GM12873 (cell line): Measurements from ENCODE around the gene PSMB10.
A peak's percentile ranks its signal among the peaks of the same experiment; 100 is the strongest.

Experiments
- TF ChIP-seq, protein P1 (sequence below): IDR thresholded peaks from 2 replicates; pipeline ENCODE4 v1.5.1; 2012; ENCODE audit warnings: low read depth, mild to moderate bottlenecking, moderate library complexity, low read length, control low read depth; ENCODE audit not compliant: insufficient read depth; ENCODE audit errors: missing control alignments

PSMB10 gene

DNA sequence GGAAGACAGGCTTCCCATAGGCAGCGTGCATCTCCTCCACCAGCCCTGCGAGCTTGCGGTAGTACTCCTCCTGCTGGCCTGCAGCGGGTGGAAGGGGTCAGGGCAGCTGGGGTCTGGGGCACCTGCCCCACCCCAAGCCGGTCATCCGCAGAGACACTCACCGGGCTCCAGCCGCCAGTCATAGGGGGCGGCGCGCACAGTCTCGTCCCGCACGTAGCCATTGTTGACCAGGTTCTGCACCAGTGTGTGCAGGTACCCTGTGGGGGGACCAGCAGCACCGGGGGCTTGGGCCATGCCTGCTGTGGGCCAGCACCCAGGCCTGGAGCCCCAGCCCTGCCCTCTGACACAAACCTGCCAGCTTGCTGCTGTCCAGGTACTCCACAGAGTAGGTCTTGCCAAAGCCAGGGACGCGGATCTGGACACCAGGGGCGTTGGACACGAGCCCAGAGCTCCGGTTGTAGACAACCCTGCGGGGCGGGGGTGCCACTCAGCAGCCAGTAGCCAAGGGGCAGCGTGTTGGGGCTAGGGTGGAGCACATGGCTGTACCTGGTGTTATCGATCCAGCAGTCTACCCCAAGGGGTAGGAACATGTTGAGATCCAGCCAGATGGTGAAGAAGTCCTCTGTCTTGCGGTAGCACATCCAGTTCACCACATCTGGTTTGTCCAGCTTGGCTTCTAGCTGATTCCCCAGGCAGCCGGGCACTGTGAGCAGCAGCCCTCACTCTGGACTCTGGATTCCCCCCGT is 6.0 kb upstream of the PSMB10 start:
- TF ChIP-seq, protein P1, sequence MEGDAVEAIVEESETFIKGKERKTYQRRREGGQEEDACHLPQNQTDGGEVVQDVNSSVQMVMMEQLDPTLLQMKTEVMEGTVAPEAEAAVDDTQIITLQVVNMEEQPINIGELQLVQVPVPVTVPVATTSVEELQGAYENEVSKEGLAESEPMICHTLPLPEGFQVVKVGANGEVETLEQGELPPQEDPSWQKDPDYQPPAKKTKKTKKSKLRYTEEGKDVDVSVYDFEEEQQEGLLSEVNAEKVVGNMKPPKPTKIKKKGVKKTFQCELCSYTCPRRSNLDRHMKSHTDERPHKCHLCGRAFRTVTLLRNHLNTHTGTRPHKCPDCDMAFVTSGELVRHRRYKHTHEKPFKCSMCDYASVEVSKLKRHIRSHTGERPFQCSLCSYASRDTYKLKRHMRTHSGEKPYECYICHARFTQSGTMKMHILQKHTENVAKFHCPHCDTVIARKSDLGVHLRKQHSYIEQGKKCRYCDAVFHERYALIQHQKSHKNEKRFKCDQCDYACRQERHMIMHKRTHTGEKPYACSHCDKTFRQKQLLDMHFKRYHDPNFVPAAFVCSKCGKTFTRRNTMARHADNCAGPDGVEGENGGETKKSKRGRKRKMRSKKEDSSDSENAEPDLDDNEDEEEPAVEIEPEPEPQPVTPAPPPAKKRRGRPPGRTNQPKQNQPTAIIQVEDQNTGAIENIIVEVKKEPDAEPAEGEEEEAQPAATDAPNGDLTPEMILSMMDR: no peak

DNA sequence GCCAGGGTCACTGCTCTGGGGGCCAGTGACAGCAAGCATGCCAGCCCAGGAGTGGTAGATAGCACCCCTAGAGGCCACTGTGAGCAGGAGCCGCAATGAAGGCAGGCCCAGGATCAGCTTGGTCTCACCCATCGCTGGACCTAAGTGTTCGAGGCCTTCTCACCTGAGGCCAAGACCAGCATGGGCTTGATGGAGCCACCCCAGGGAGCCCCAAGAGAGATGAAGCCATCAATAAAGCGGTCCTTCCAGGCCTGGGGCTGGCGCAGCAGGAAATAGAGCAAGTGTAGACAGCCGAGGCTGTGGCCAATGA is 5.5 kb upstream of the PSMB10 start:
- TF ChIP-seq, protein P1: peak; percentile 90

DNA sequence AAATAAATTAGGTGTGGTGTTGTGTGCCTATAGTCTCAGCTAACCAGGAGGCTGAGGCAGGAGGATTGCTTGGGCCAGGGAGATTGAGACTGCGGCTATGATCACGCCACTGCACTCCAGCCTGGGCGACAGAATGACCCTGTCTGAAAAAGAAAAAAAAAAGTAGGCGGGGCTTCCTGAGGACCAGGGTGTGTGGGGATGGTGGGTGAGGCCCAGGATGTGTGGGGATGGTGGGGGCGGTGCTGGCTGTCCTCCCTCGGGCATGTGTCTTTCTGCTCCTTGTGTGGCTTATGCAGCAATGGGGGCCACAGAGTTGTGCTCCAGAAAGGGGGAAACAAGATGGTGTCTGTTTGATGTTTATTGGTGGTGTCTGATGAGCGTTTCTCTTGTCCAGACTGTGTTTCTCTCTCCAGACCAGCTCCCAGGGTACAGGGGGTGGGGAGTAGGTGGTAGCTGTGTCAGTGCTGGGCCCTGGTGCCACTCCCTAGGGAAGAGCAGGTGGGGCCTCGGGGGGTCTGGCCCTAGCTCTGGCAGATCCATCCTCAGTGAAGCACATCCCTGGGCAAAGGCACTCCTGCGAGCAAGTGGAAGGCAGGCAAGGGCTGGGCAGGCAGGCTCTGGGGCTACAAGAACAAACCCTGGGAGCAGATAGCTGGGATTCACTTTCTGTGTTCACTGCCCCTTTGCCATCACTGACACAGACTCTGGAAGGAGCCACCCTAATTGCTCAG is 5.0 kb upstream of the PSMB10 start:
- TF ChIP-seq, protein P1: no peak

DNA sequence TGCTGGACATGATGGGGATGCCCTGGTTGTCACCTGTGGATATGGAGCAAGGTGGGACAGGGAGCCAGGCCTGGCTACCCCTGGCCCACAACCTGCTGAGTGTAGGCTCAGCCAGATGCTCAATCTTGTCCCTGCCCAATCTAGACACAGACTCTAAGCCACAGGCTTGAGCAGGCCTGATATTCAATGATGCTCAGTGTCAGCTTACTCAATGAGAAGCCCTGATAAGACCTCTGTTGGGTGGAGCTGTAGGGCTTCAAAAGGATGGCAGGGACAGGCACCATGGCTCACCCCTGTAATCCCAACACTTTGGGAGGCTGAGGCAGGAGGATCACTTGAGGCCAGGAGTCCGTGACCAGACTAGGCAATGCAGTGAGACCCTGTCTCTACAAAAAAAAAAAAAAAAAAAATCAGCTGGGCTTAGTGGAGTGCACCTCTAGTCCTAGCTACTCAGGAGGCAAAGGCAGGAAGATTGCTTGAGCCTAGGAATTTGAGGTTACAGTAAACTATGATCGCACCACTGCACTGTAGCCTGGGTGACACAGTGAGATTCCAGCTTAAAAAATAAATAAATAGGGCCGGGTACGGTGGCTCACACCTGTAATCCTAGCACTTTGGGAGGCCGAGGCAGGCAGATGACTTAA is 3.9 kb upstream of the PSMB10 start:
- TF ChIP-seq, protein P1: no peak

DNA sequence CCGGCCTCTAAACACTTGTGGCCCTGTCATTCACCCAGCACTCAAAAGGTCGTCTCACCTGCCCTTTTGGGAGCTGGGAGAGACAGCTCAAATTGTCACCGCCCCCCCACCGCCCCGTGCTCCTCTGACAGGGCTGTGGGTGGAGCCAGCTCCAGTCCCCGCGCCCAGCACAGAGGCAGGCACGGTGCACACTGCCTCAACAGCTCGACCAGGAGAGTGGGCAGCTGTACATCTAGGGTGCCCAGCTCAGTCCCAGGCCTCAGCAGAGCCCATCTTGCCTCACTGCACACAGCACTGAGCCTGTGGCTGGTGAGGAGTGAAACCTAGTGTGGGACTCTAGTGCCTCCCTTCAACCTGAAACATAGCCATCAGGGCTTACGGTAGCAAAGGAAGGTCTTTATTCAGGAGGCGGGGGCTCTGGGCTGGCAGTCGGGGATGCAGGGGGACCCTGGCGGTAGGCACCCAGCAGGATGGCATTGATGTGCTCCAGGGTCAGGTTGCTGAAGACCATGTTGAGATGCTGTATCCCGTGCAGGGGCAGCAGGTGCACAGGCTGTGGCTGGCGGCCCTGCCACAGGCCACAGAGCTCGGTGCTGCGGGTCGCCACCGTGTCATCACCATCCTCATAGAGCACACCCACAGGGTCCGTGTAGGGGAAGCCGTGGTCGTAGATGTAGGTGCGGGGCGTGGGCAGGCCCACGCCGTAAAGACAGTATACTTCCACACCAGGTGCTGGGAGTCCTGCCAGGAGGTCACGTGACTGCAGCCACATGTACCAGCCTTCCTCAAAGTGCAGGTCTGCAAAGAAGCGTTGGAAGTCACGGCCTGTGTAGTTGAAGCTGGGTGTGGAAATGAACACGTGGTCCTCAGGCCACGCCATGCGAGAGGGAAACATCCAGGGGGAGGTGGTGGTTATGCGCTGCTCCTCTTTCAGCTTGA is 3.1 kb upstream of the PSMB10 start:
- TF ChIP-seq, protein P1: no peak

DNA sequence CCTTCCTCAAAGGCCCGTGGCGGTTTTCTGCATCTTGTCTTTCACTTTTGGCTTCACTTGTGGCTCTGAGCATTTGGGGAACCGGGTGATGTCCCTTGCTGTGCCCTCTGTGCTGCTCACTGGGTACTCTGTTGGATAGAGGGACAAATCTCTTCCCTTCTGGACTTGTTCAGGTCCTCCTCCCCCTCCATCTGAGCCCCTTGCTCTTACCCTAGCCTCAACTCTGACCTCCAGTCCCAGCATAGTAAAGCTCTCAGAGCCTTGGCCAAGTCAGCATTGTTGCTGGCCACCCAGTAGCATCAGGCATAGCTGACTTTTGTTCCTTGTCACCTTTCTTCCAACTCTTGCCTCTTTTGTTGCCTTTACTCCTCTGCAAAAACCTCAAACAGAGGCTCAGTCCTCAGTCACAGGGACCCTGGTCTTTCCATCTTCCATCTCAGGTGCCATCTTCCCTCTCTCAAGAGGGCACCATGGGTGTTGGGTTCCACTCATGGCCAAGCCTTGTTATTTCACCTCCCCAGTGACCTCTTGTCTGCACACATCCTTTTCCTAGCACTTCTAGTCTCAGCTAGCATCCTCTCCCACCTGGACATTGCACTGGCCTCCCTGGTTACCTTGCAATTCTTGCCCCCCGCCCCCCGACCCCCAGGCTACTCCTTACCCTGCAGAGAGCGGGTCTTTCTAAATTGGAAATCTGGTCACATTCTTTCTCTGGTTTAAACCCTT is 393 bp upstream of the PSMB10 start:
- TF ChIP-seq, protein P1: no peak
